ENCODE measurements around the gene TIMM23B.
"Not testable (repeated sequence)": the region's sequence is repeated elsewhere in the genome, so short reads cannot be mapped to it uniquely, and the experiment has no call there.

- not testable (repeated sequence) for TF ChIP-seq GABPA (IDR thresholded peaks at IDR 0.05; ENCODE audit: borderline replicate concordance, insufficient read depth, low read length); POU5F1 (IDR thresholded peaks at IDR 0.05; ENCODE audit: low read depth, low read length); ASH2L (IDR thresholded peaks at IDR 0.05; ENCODE audit: low read length); ATF2 (IDR thresholded peaks at IDR 0.05; ENCODE audit: low read length); E2F6 (IDR thresholded peaks at IDR 0.05); EP300 (IDR thresholded peaks at IDR 0.05; ENCODE audit: borderline replicate concordance in 1 of 2, low read depth in 2 of 2, low read length in 2 of 2); CTCF (IDR thresholded peaks at IDR 0.05; ENCODE audit: control extremely low read depth in 1 of 3, insufficient read depth in 1 of 3, low read depth in 1 of 3, low read length in 3 of 3); POLR2A (IDR thresholded peaks at IDR 0.05; ENCODE audit: control extremely low read depth in 1 of 2, low read depth in 2 of 2, low read length in 2 of 2); BACH1 (IDR thresholded peaks at IDR 0.05; ENCODE audit: low read length); CREB1 (IDR thresholded peaks at IDR 0.05); SP4 (IDR thresholded peaks at IDR 0.05; ENCODE audit: low read length); TAF1 (IDR thresholded peaks at IDR 0.05; ENCODE audit: low read depth, low read length)
Measured at GRCh38 chr10:49953122-49953521, 11.3 kb downstream of the TIMM23B start.

Data from H1 (cell line).